GM06990 (cell line): ENCODE results near the gene TBC1D22A.

Experiments used
- DNase-seq: peaks from one replicate; pipeline ENCODE4 v3.0.0-alpha.2; 2011; ENCODE audit not compliant: insufficient read length; ENCODE audit errors: extremely low read depth
- H3K27me3 ChIP-seq: replicated peaks from 2 replicates; pipeline ENCODE4 v1.6.0; 2011; ENCODE audit warnings: low read length; ENCODE audit not compliant: control insufficient read depth, insufficient read depth
- H3K36me3 ChIP-seq: 2 replicates; pipeline ENCODE4 v1.5.1; 2011; ENCODE audit warnings: low read length; ENCODE audit not compliant: control insufficient read depth, insufficient read depth
- H3K4me3 ChIP-seq: replicated peaks from 2 replicates; pipeline ENCODE4 v1.5.1; 2011; ENCODE audit warnings: low read depth, mild to moderate bottlenecking, control low read depth, low read length
- CTCF ChIP-seq: IDR thresholded peaks from 2 replicates; pipeline ENCODE4 v1.5.1; 2011; ENCODE audit warnings: low read length, control low read depth, mild to moderate bottlenecking, inconsistent platforms; ENCODE audit not compliant: insufficient read depth, poor library complexity, severe bottlenecking

TBC1D22A gene

GRCh38 chr22:46807458-46807857, 45.0 kb downstream of the TBC1D22A start:
- no peak for DNase-seq
- H3K27me3 ChIP-seq: no peaks in the 10 kb centered on the region
- H3K36me3 ChIP-seq: peaks cover 26% of the 10 kb centered on the region
- TF ChIP-seq CTCF: no peak
- H3K4me3 ChIP-seq: no peak overlapping the region

GRCh38 chr22:46809153-46809885, 46.9 kb downstream of the TBC1D22A start:
- no peak for DNase-seq
- H3K27me3 ChIP-seq: no peaks in the 10 kb centered on the region
- H3K36me3 ChIP-seq: peaks cover 26% of the 10 kb centered on the region
- TF ChIP-seq CTCF: no peak
- H3K4me3 ChIP-seq: no peak overlapping the region

- H3K27me3 ChIP-seq: no peaks in the 10 kb centered on the region
- H3K4me3 ChIP-seq: no peak overlapping the region
- TF ChIP-seq CTCF: no peak
- H3K36me3 ChIP-seq: peaks cover 26% of the 10 kb centered on the region
- DNase-seq: no peak
Observed at GRCh38 chr22:46810856-46811786, 48.7 kb downstream of the TBC1D22A start.

GRCh38 chr22:46812034-46812605, 49.7 kb downstream of the TBC1D22A start:
- Histone ChIP-seq H3K36me3 (peaks cover 22% of the 10 kb centered on the region), H3K4me3 (no peak overlapping the region), H3K27me3 (no peaks in the 10 kb centered on the region)
- no peak for TF ChIP-seq CTCF
- DNase-seq: no peak

GRCh38 chr22:46812788-46813187, 50.3 kb downstream of the TBC1D22A start:
- peaks cover 20% of the 10 kb centered on the region for H3K36me3 ChIP-seq
- no peak for TF ChIP-seq CTCF
- H3K27me3 ChIP-seq: no peaks in the 10 kb centered on the region
- H3K4me3 ChIP-seq: no peak overlapping the region
- no peak for DNase-seq
